ENCODE results near the gene FBLL1. TPM values are rescaled to one million over a fixed set of nuclear protein-coding genes. Genes with fewer than 3 reads are reported as not detected.

The FBLL1 gene
- total and polyA plus RNA-seq, 2 experiments from 2014 or later, result 2.3 to 6.0 TPM

GRCh38 chr5:168481330-168481788 lies 47.7 kb upstream of the FBLL1 start:
- no peaks in the 10 kb centered on the region; the same call in 2 of the 3 replicates for H3K9me3 Mint-ChIP-seq
- H3K27ac Mint-ChIP-seq, result no peak overlapping the region
- Histone ChIP-seq H3K27me3 (ENCODE audit: insufficient read depth) (no peaks in the 10 kb centered on the region), H3K4me2 (no peak overlapping the region), H4K20me1 (replicated peaks; ENCODE audit: insufficient read depth) (no peaks in the 10 kb centered on the region), H3K4me1 (ENCODE audit: insufficient read depth) (no peaks in the 10 kb centered on the region), H2AFZ (no peak overlapping the region), H3K9me2 (ENCODE audit: insufficient read depth) (no peaks in the 10 kb centered on the region), H3K27ac (ENCODE audit: low read depth) (no peak overlapping the region), H3K36me3 (ENCODE audit: insufficient read depth) (no peaks in the 10 kb centered on the region), H3K79me2 (replicated peaks; ENCODE audit: insufficient read depth) (0 out of 2 replicates have a peak, but pooled peaks cover under 1% of the 10 kb centered on the region), H3F3A (replicated peaks; ENCODE audit: low read depth) (no peaks in the 10 kb centered on the region), H3K4me3 (no peak overlapping the region)
- H3K36me3 Mint-ChIP-seq (ENCODE audit: low read depth), result peaks cover 1% of the 10 kb centered on the region; the same call in 2 of the 3 replicates
- ATAC-seq (no peak), DNase-seq (ENCODE audit: low spot score) (peak; percentile 8)
- H3K27me3 Mint-ChIP-seq (ENCODE audit: insufficient read depth, low read depth, poor library complexity), result peaks cover 10% of the 10 kb centered on the region
- peaks cover 5% of the 10 kb centered on the region for H3K4me1 Mint-ChIP-seq
- no peak overlapping the region for H3K4me3 Mint-ChIP-seq
- no peak for TF ChIP-seq ZNF114 (CRISPR knock-in tag; IDR thresholded peaks at IDR 0.05)
- TF ChIP-seq STAT1 (IDR thresholded peaks at IDR 0.05; ENCODE audit: unreplicated experiment), result no peak
- no peak for TF ChIP-seq ETS1 (IDR thresholded peaks at IDR 0.05)
- TF ChIP-seq, protein P1, sequence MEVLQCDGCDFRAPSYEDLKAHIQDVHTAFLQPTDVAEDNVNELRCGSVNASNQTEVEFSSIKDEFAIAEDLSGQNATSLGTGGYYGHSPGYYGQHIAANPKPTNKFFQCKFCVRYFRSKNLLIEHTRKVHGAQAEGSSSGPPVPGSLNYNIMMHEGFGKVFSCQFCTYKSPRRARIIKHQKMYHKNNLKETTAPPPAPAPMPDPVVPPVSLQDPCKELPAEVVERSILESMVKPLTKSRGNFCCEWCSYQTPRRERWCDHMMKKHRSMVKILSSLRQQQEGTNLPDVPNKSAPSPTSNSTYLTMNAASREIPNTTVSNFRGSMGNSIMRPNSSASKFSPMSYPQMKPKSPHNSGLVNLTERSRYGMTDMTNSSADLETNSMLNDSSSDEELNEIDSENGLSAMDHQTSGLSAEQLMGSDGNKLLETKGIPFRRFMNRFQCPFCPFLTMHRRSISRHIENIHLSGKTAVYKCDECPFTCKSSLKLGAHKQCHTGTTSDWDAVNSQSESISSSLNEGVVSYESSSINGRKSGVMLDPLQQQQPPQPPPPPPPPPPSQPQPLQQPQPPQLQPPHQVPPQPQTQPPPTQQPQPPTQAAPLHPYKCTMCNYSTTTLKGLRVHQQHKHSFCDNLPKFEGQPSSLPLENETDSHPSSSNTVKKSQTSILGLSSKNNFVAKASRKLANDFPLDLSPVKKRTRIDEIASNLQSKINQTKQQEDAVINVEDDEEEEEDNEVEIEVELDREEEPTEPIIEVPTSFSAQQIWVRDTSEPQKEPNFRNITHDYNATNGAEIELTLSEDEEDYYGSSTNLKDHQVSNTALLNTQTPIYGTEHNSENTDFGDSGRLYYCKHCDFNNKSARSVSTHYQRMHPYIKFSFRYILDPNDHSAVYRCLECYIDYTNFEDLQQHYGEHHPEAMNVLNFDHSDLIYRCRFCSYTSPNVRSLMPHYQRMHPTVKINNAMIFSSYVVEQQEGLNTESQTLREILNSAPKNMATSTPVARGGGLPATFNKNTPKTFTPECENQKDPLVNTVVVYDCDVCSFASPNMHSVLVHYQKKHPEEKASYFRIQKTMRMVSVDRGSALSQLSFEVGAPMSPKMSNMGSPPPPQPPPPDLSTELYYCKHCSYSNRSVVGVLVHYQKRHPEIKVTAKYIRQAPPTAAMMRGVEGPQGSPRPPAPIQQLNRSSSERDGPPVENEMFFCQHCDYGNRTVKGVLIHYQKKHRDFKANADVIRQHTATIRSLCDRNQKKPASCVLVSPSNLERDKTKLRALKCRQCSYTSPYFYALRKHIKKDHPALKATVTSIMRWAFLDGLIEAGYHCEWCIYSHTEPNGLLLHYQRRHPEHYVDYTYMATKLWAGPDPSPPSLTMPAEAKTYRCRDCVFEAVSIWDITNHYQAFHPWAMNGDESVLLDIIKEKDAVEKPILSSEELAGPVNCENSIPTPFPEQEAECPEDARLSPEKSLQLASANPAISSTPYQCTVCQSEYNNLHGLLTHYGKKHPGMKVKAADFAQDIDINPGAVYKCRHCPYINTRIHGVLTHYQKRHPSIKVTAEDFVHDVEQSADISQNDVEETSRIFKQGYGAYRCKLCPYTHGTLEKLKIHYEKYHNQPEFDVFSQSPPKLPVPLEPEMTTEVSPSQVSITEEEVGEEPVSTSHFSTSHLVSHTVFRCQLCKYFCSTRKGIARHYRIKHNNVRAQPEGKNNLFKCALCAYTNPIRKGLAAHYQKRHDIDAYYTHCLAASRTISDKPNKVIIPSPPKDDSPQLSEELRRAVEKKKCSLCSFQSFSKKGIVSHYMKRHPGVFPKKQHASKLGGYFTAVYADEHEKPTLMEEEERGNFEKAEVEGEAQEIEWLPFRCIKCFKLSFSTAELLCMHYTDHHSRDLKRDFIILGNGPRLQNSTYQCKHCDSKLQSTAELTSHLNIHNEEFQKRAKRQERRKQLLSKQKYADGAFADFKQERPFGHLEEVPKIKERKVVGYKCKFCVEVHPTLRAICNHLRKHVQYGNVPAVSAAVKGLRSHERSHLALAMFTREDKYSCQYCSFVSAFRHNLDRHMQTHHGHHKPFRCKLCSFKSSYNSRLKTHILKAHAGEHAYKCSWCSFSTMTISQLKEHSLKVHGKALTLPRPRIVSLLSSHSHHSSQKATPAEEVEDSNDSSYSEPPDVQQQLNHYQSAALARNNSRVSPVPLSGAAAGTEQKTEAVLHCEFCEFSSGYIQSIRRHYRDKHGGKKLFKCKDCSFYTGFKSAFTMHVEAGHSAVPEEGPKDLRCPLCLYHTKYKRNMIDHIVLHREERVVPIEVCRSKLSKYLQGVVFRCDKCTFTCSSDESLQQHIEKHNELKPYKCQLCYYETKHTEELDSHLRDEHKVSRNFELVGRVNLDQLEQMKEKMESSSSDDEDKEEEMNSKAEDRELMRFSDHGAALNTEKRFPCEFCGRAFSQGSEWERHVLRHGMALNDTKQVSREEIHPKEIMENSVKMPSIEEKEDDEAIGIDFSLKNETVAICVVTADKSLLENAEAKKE (CRISPR knock-in tag; IDR thresholded peaks at IDR 0.05), result no peak
- no peak for TF ChIP-seq EZH2phosphoT487 (IDR thresholded peaks at IDR 0.05; ENCODE audit: unreplicated experiment)
- TF ChIP-seq CREB1 (CRISPR knock-in tag; IDR thresholded peaks at IDR 0.05; ENCODE audit: low read depth), result no peak
- no peak for TF ChIP-seq JUNB (IDR thresholded peaks at IDR 0.05; ENCODE audit: unreplicated experiment)
- no peak for TF ChIP-seq EZH2 (IDR thresholded peaks at IDR 0.05; ENCODE audit: low read depth, unreplicated experiment)
- no peak for TF ChIP-seq NANOG (IDR thresholded peaks at IDR 0.05; ENCODE audit: borderline replicate concordance)
- TF ChIP-seq, protein P2, sequence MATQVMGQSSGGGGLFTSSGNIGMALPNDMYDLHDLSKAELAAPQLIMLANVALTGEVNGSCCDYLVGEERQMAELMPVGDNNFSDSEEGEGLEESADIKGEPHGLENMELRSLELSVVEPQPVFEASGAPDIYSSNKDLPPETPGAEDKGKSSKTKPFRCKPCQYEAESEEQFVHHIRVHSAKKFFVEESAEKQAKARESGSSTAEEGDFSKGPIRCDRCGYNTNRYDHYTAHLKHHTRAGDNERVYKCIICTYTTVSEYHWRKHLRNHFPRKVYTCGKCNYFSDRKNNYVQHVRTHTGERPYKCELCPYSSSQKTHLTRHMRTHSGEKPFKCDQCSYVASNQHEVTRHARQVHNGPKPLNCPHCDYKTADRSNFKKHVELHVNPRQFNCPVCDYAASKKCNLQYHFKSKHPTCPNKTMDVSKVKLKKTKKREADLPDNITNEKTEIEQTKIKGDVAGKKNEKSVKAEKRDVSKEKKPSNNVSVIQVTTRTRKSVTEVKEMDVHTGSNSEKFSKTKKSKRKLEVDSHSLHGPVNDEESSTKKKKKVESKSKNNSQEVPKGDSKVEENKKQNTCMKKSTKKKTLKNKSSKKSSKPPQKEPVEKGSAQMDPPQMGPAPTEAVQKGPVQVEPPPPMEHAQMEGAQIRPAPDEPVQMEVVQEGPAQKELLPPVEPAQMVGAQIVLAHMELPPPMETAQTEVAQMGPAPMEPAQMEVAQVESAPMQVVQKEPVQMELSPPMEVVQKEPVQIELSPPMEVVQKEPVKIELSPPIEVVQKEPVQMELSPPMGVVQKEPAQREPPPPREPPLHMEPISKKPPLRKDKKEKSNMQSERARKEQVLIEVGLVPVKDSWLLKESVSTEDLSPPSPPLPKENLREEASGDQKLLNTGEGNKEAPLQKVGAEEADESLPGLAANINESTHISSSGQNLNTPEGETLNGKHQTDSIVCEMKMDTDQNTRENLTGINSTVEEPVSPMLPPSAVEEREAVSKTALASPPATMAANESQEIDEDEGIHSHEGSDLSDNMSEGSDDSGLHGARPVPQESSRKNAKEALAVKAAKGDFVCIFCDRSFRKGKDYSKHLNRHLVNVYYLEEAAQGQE (IDR thresholded peaks at IDR 0.05; ENCODE audit: unreplicated experiment), result no peak
- TF ChIP-seq ZNF331 (CRISPR knock-in tag; IDR thresholded peaks at IDR 0.05; ENCODE audit: low read depth), result no peak

Data from GM23338 (cell line).